H1 (cell line): ENCODE results near the gene SLC26A9. TPM values are rescaled to one million over a fixed set of nuclear protein-coding genes. Genes with fewer than 3 reads are reported as not detected.
A peak's percentile ranks its signal among the peaks of the same experiment; 100 is the strongest.

ENCODE experiments used
- CTCF ChIA-PET: fragments of 300-600 bp; sonication (Branson Sonifier 250); formaldehyde crosslinking; loops from one replicate; lab custom pipeline; 2021; ENCODE audit not compliant: partially characterized antibody; lab: Charles Lee
- POLR2A ChIA-PET: fragments of 300-600 bp; sonication (Branson Sonifier 250); formaldehyde crosslinking; loops from one replicate; lab custom pipeline; 2021; ENCODE audit warnings: inconsistent platforms; ENCODE audit not compliant: partially characterized antibody; lab: Charles Lee
- DNase-seq, 2 experiments: peaks; one replicate each; pipeline versions ENCODE4 v3.0.0 to v3.0.0-alpha.2; 2010 to 2022; ENCODE audit warnings: low spot score in 2 of 2, low read depth in 1 of 2, mixed read lengths in 1 of 2
- FAIRE-seq: peaks from 2 replicates; lab custom pipeline; 2011; peaks lifted over from hg19 to GRCh38; lab: Jason Lieb, UNC
- H2AFZ ChIP-seq: 2 replicates; pipeline ENCODE4 v1.8.1; 2012; ENCODE audit warnings: low read length, inconsistent platforms
- H2AK5ac ChIP-seq: 2 replicates; pipeline ENCODE4 v1.6.1; 2013; ENCODE audit warnings: low read depth, low read length
- H2BK120ac ChIP-seq: replicated peaks from 2 replicates; pipeline ENCODE3; 2013; ENCODE audit warnings: low read depth, low read length, inconsistent platforms
- H2BK12ac ChIP-seq: 2 replicates; pipeline ENCODE4 v1.6.1; 2013; ENCODE audit warnings: low read depth, low read length
- H2BK15ac ChIP-seq: 2 replicates; pipeline ENCODE4 v1.6.1; 2013; ENCODE audit warnings: low read length
- H2BK20ac ChIP-seq: 2 replicates; pipeline ENCODE4 v1.6.1; 2013; ENCODE audit warnings: low read length
- H2BK5ac ChIP-seq: 2 replicates; pipeline ENCODE4 v1.6.1; 2013; ENCODE audit warnings: low read depth, low read length
- H3K14ac ChIP-seq: 2 replicates; pipeline ENCODE4 v1.6.1; 2013; ENCODE audit warnings: inconsistent platforms; ENCODE audit not compliant: insufficient read length
- H3K18ac ChIP-seq: 2 replicates; pipeline ENCODE4 v1.6.1; 2013; ENCODE audit warnings: low read length; ENCODE audit errors: extremely low read depth
- H3K23ac ChIP-seq: 2 replicates; pipeline ENCODE4 v1.6.1; 2013; ENCODE audit warnings: inconsistent platforms; ENCODE audit not compliant: insufficient read length
- H3K23me2 ChIP-seq: 2 replicates; pipeline ENCODE4 v1.6.1; 2013; ENCODE audit warnings: low read depth, low read length
- H3K27ac ChIP-seq: 2 replicates; pipeline ENCODE4 v1.6.1; 2011; ENCODE audit warnings: low read depth, low read length, inconsistent platforms
- H3K27me3 ChIP-seq, 4 experiments: replicated peaks in 1 of 4; 1 replicate in 1 of 4; 2 replicates in 3 of 4; pipeline versions ENCODE4 v1.6.1 to v1.8.1; 2011 to 2013; ENCODE audit warnings: low read length in 3 of 4, mild to moderate bottlenecking in 3 of 4, inconsistent platforms in 2 of 4, mixed read lengths in 2 of 4, moderate library complexity in 1 of 4; ENCODE audit not compliant: control insufficient read depth in 3 of 4, insufficient read depth in 3 of 4; ENCODE audit errors: extremely low read depth in 1 of 4
- H3K36me3 ChIP-seq, 4 experiments: 2 replicates each; pipeline versions ENCODE4 v1.6.1 to v1.8.1; 2011 to 2013; ENCODE audit warnings: mild to moderate bottlenecking in 4 of 4, low read length in 3 of 4, moderate library complexity in 2 of 4, control low read depth in 1 of 4, inconsistent platforms in 1 of 4; ENCODE audit not compliant: insufficient read depth in 4 of 4, control insufficient read depth in 2 of 4
- H3K4ac ChIP-seq: replicated peaks from 2 replicates; pipeline ENCODE3; 2013; ENCODE audit warnings: low read length, low read depth, mixed read lengths, inconsistent platforms; ENCODE audit not compliant: insufficient read length
- H3K4me1 ChIP-seq, 4 experiments: replicated peaks in 1 of 4; 1 replicate in 1 of 4; 2 replicates in 3 of 4; pipeline versions ENCODE4 v1.6.1 to v1.8.1; 2011 to 2013; ENCODE audit warnings: low read length in 3 of 4, inconsistent platforms in 2 of 4, mixed read lengths in 1 of 4; ENCODE audit not compliant: insufficient read depth in 4 of 4, control insufficient read depth in 3 of 4
- H3K4me2 ChIP-seq, 2 experiments: 2 replicates each; pipeline versions ENCODE4 v1.6.1 to v1.8.1; 2011 to 2013; ENCODE audit warnings: low read depth in 2 of 2, low read length in 2 of 2, control low read depth in 1 of 2, inconsistent platforms in 1 of 2, mild to moderate bottlenecking in 1 of 2; ENCODE audit not compliant: insufficient read depth in 1 of 2
- H3K4me3 ChIP-seq, 4 experiments: fragments of 200-600, 300-600 bp in 1 of 4; sonication (generic), shearing (Covaris generic), sonication (Bioruptor Twin) in 1 of 4; 2 replicates each; pipeline versions ENCODE4 v1.5.1 to v1.8.1; 2011 to 2016; ENCODE audit warnings: low read length in 4 of 4, low read depth in 3 of 4, control low read depth in 2 of 4, inconsistent platforms in 2 of 4, mild to moderate bottlenecking in 2 of 4, mixed read lengths in 1 of 4, moderate library complexity in 1 of 4; ENCODE audit not compliant: insufficient read depth in 2 of 4; ENCODE audit errors: extremely low read depth in 1 of 4
- H3K56ac ChIP-seq: replicated peaks from 2 replicates; pipeline ENCODE3; 2013; ENCODE audit warnings: low read depth, mild to moderate bottlenecking, mixed read lengths, low read length, inconsistent platforms; ENCODE audit not compliant: insufficient read length
- H3K79me1 ChIP-seq: 2 replicates; pipeline ENCODE4 v1.6.1; 2013; ENCODE audit warnings: low read depth, low read length, control low read depth
- H3K79me2 ChIP-seq, 2 experiments: 2 replicates each; pipeline versions ENCODE4 v1.6.1 to v1.8.1; 2012 to 2013; ENCODE audit warnings: low read length in 2 of 2, mild to moderate bottlenecking in 2 of 2, inconsistent platforms in 1 of 2; ENCODE audit not compliant: insufficient read depth in 2 of 2, control insufficient read depth in 1 of 2
- H3K9ac ChIP-seq, 4 experiments: replicated peaks in 1 of 4; 1 replicate in 1 of 4; 2 replicates in 3 of 4; pipeline versions ENCODE4 v1.6.1 to v1.8.1; 2011 to 2013; ENCODE audit warnings: low read depth in 3 of 4, low read length in 3 of 4, control low read depth in 2 of 4, mild to moderate bottlenecking in 2 of 4, moderate library complexity in 2 of 4, inconsistent platforms in 1 of 4; ENCODE audit errors: extremely low read depth in 1 of 4
- H3K9me3 ChIP-seq, 2 experiments: 2 replicates each; pipeline versions ENCODE4 v1.6.1 to v1.8.1; 2012 to 2013; ENCODE audit warnings: mild to moderate bottlenecking in 2 of 2, moderate library complexity in 2 of 2, control low read depth in 1 of 2, inconsistent platforms in 1 of 2, low read depth in 1 of 2, low read length in 1 of 2, mixed read lengths in 1 of 2; ENCODE audit not compliant: insufficient read depth in 2 of 2
- H4K20me1 ChIP-seq, 2 experiments: replicated peaks in 1 of 2; 2 replicates each; pipeline versions ENCODE3 to v1.8.1; 2011 to 2013; ENCODE audit warnings: inconsistent platforms in 2 of 2, low read length in 2 of 2, mild to moderate bottlenecking in 1 of 2; ENCODE audit not compliant: insufficient read depth in 2 of 2, control insufficient read depth in 1 of 2
- H4K5ac ChIP-seq: 2 replicates; pipeline ENCODE4 v1.6.1; 2013; ENCODE audit warnings: low read length, low read depth, mixed read lengths, inconsistent platforms; ENCODE audit not compliant: insufficient read length
- H4K8ac ChIP-seq: 2 replicates; pipeline ENCODE4 v1.8.0; 2013; ENCODE audit warnings: mild to moderate bottlenecking, moderate library complexity, low read length, inconsistent platforms; ENCODE audit not compliant: insufficient read depth; ENCODE audit errors: extremely low read depth
- H4K91ac ChIP-seq: replicated peaks from 2 replicates; pipeline ENCODE3; 2013; ENCODE audit warnings: low read length, mixed read lengths, inconsistent platforms; ENCODE audit not compliant: insufficient read length
- BRCA1 ChIP-seq: IDR thresholded peaks from 2 replicates; pipeline ENCODE4 v1.6.1; 2012; ENCODE audit warnings: low read depth, low read length, improper control_type of control experiment
- CEBPB ChIP-seq: IDR thresholded peaks from 2 replicates; pipeline ENCODE4 v1.6.1; 2012; ENCODE audit warnings: low read depth, low read length
- CTBP2 ChIP-seq: IDR thresholded peaks from 2 replicates; pipeline ENCODE4 v1.7.0; 2011; ENCODE audit warnings: borderline replicate concordance, mild to moderate bottlenecking, moderate library complexity, mixed read lengths, low read length; ENCODE audit not compliant: insufficient read depth, insufficient read length
- FOSL1 ChIP-seq: IDR thresholded peaks from 2 replicates; pipeline ENCODE4 v1.6.1; 2011; ENCODE audit warnings: mild to moderate bottlenecking, low read depth, low read length, moderate library complexity; ENCODE audit not compliant: insufficient read depth
- HDAC2 ChIP-seq, 2 experiments: fragments of 300-600 bp in 1 of 2; sonication (generic) in 1 of 2; IDR thresholded peaks; 2 replicates each; pipeline ENCODE4 v1.6.1; 2011 to 2012; ENCODE audit warnings: low read depth in 2 of 2, low read length in 2 of 2, mild to moderate bottlenecking in 2 of 2, moderate library complexity in 2 of 2, borderline replicate concordance in 1 of 2, inconsistent platforms in 1 of 2
- POLR2A ChIP-seq, 2 experiments: IDR thresholded peaks; 1 replicate in 1 of 2; 2 replicates in 1 of 2; pipeline ENCODE4 v1.6.1; 2011; ENCODE audit warnings: low read depth in 2 of 2, low read length in 2 of 2, mild to moderate bottlenecking in 2 of 2; ENCODE audit errors: control extremely low read depth in 1 of 2
- RAD21 ChIP-seq, 2 experiments: IDR thresholded peaks in 1 of 2; conservative IDR thresholded peaks in 1 of 2; 2 replicates each; pipeline ENCODE4 v1.6.1; 2011; ENCODE audit warnings: low read depth in 2 of 2, low read length in 2 of 2, improper control_type of control experiment in 1 of 2, inconsistent platforms in 1 of 2, mild to moderate bottlenecking in 1 of 2, moderate library complexity in 1 of 2
- RBBP5 ChIP-seq: IDR thresholded peaks from 2 replicates; pipeline ENCODE4 v1.7.1; 2012; ENCODE audit warnings: low read depth, mild to moderate bottlenecking, inconsistent platforms, low read length, moderate library complexity, borderline replicate concordance
- RXRA ChIP-seq: IDR thresholded peaks from 2 replicates; pipeline ENCODE4 v1.6.1; 2011; ENCODE audit warnings: low read depth, mild to moderate bottlenecking, low read length, moderate library complexity; ENCODE audit not compliant: insufficient read depth
- TAF1 ChIP-seq: IDR thresholded peaks from 2 replicates; pipeline ENCODE4 v1.6.1; 2011; ENCODE audit warnings: mild to moderate bottlenecking, low read depth, low read length
- WGBS, 2 experiments: shearing (Covaris generic) in 1 of 2; methylation state at CpG; one replicate each; pipeline versions ENCODE4 v1.1.6 to v1.1.7; 2013 to 2015; ENCODE audit warnings: low lambda C conversion rate in 2 of 2, mixed read lengths in 2 of 2, inconsistent platforms in 1 of 2, low coverage in 1 of 2, missing lambda C conversion rate in 1 of 2; ENCODE audit not compliant: insufficient replicate concordance in 2 of 2, insufficient coverage in 1 of 2, insufficient read length in 1 of 2; ENCODE audit errors: extremely low coverage in 1 of 2, missing lambda C conversion rate in 1 of 2; 5-methylcytosine and 5-hydroxymethylcytosine counted together
- polyA plus RNA-seq, 7 experiments: library from polyadenylated mRNA; depleted of rRNA in 3 of 7; stranded (reverse) in 5 of 7; unstranded in 2 of 7; fragments of >200 nt in 5 of 7; fragments of 200-250 nt in 2 of 7; gene quantifications; 1 replicate in 5 of 7; 2 replicates in 1 of 7; 4 replicates in 1 of 7; pipeline versions ENCODE4 v1.2.1 to v1.2.3, GENCODE V29; 2011 to 2013; ENCODE audit warnings: missing spikeins in 2 of 7, mixed read lengths in 2 of 7
- total RNA-seq: library from RNA; stranded (reverse); fragmentation: NEBNext Ultra II Directional; extraction: Animal tissue kit (Norgen Biotek cat#: 25700); gene quantifications from 2 replicates; pipeline ENCODE4 v1.2.1, GENCODE V29; 2021
- TF ChIP-seq, protein P1 (sequence below): IDR thresholded peaks from 2 replicates; pipeline ENCODE4 v1.6.1; 2011; ENCODE audit warnings: low read length, improper control_type of control experiment

The SLC26A9 gene
- total and polyA plus RNA-seq, 2 of the 8 experiments (the other 6 are each of a cell fraction or from before 2014, with no cell fraction given): not detected

DNA sequence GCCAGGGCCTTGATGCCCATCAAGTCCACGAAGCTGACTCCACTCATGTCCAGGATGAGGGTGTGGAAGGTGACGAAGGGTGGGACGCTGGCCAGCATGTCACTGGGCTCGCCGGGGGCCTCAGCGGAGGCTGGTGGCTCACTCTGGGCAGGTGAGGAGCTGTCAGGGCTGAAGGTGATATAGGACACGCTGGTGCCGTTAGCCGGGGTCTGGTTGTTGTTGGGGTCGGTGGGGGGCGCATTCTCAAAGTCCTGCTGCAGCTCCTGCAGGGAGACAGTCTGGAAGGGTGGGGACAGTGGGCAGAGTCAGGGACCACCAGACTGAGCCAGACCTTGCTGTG is 21.7 kb downstream of the SLC26A9 start:
- no peaks in the 10 kb centered on the region for H4K20me1 ChIP-seq
- no peaks in the 10 kb centered on the region for H3K79me2 ChIP-seq
- no peak overlapping the region for H2BK120ac ChIP-seq
- no peaks in the 10 kb centered on the region for H3K36me3 ChIP-seq
- H2BK15ac ChIP-seq: no peak overlapping the region
- no peak overlapping the region for H3K14ac ChIP-seq
- TF ChIP-seq CTBP2 (no peak), FOSL1 (no peak), HDAC2 (IDR thresholded peaks at IDR 0.05; ENCODE audit: borderline replicate concordance in 1 of 2, low read depth in 2 of 2, low read length in 2 of 2) (no peak), RXRA (no peak), POLR2A (IDR thresholded peaks at IDR 0.05; ENCODE audit: control extremely low read depth in 1 of 2, low read depth in 2 of 2, low read length in 2 of 2) (no peak), TAF1 (no peak), CEBPB (no peak), RBBP5 (no peak), BRCA1 (no peak), RAD21 (IDR thresholded peaks at IDR 0.05 in 1 of 2, conservative IDR thresholded peaks at IDR 0.05 in 1 of 2; ENCODE audit: low read depth in 2 of 2, low read length in 2 of 2) (no peak)
- TF ChIP-seq, protein P1, sequence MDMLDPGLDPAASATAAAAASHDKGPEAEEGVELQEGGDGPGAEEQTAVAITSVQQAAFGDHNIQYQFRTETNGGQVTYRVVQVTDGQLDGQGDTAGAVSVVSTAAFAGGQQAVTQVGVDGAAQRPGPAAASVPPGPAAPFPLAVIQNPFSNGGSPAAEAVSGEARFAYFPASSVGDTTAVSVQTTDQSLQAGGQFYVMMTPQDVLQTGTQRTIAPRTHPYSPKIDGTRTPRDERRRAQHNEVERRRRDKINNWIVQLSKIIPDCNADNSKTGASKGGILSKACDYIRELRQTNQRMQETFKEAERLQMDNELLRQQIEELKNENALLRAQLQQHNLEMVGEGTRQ: no peak
- no peak overlapping the region for H2BK5ac ChIP-seq
- H3K4ac ChIP-seq: no peak overlapping the region
- H3K4me1 ChIP-seq: peaks cover 0 to 1% (median 0%) of the 10 kb centered on the region in 4 experiments; a peak in 1 of 7 replicates
- CTCF ChIA-PET: interaction anchor here (0.6 to 14.5 kb wide), 13 partner anchors 11 to 185 kb away, joined by 3 to 394 read pairs (median 5); partner anchors contain the start of gene SLC26A9
- no peak overlapping the region for H3K18ac ChIP-seq
- DNase-seq (no peak), FAIRE-seq (no peak)
- H3K27me3 ChIP-seq: no peaks in the 10 kb centered on the region
- H4K8ac ChIP-seq: peak overlapping the region; percentile 23; the same call in 1 of the 2 replicates
- no peak overlapping the region for H3K4me2 ChIP-seq
- H2BK12ac ChIP-seq: no peak overlapping the region
- H2BK20ac ChIP-seq: no peak overlapping the region
- no peak overlapping the region for H3K23ac ChIP-seq
- no peak overlapping the region for H3K9ac ChIP-seq
- no peaks in the 10 kb centered on the region for H3K9me3 ChIP-seq
- H3K23me2 ChIP-seq: no peaks in the 10 kb centered on the region
- H4K91ac ChIP-seq: no peak overlapping the region
- H2AK5ac ChIP-seq: no peak overlapping the region
- POLR2A ChIA-PET: interaction anchor here (0.7 kb wide), 1 partner anchor 21 kb away, joined by 3 read pairs; the partner anchor contains the start of gene SLC26A9
- no peaks in the 10 kb centered on the region for H3K79me1 ChIP-seq
- H2AFZ ChIP-seq: no peak overlapping the region
- WGBS, 2 experiments: 96% methylated on average over 11 of the region's 11 CpGs; no CpG with 5 or more reads in 1 of the 2 experiments
- no peak overlapping the region for H3K4me3 ChIP-seq
- H4K5ac ChIP-seq: no peak overlapping the region
- H3K56ac ChIP-seq: no peak overlapping the region
- no peak overlapping the region for H3K27ac ChIP-seq
